Measurements from ENCODE around the gene MAP7D2. TPM values are rescaled to one million over a fixed set of nuclear protein-coding genes. Genes with fewer than 3 reads are reported as not detected.

Gene MAP7D2
- total RNA-seq, 1 experiment from 2014 or later, result 0.91 TPM

DNA sequence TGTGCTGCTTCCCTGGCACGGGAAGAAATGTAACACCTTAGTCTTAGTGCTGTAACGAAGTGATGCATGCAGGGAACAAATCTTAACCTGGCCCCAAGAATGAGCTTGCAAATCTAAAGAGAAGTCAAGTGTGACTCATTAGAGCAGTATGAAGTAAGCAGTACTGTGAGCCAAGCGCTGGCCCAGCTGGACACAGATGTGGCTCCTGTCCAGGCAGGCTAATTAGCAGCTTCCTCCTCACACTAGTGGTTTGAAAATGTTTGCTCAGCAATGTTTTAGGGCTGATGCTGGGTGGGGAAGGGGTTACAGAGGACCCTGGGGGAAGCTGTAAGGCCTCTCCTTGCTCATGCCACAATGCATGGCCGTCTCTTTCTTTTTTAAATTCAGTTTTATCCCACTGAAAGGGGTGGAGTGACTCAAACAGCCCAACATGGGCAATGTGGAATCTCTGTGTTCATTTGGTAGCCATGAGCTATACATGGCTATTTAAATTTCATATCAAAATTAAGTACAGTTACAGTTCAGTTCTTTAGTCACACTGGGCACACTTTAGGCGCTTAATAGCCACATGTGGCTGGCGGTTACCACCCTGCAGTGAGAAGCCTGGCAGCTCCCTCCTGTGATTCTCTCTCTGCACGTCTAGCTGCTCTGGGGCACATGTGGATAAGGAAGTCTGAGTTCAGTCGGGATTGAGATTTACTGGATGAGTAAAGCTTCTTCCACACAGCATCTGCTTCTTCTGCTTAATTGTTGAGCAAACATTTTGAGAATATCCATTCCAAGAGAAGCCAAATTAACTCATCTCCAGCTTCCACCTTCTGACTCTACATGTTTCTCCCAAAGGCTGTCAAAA, 48.8 kb downstream of the MAP7D2 start:
- Histone ChIP-seq H3K4me3 (ENCODE audit: low read length) (peak overlapping the region; percentile 33; the same call in 1 of the 2 replicates), H3K4me2 (ENCODE audit: low read length) (peak overlapping the region; percentile 68), H3K4me1 (ENCODE audit: insufficient read depth, low read length) (peaks cover 10% of the 10 kb centered on the region), H3K9me2 (replicated peaks; ENCODE audit: low read length) (no peaks in the 10 kb centered on the region), H4K20me1 (ENCODE audit: low read length) (no peaks in the 10 kb centered on the region), H3K27me3 (ENCODE audit: low read length) (no peaks in the 10 kb centered on the region), H3K79me2 (ENCODE audit: low read length) (no peaks in the 10 kb centered on the region), H2AFZ (ENCODE audit: low read length) (peak overlapping the region; percentile 40), H3F3A (ENCODE audit: low read length, unreplicated experiment) (no peaks in the 10 kb centered on the region), H3K9ac (ENCODE audit: low read length) (no peak overlapping the region), H3K9me3 (ENCODE audit: low read length) (no peaks in the 10 kb centered on the region), H3K36me3 (ENCODE audit: low read depth, low read length) (no peaks in the 10 kb centered on the region), H3K27ac (ENCODE audit: low read length) (no peak overlapping the region)
- TF ChIP-seq EZH2 (IDR thresholded peaks at IDR 0.05; ENCODE audit: low read length, unreplicated experiment), result no peak
- no peak for TF ChIP-seq EZH2phosphoT487 (IDR thresholded peaks at IDR 0.05; ENCODE audit: borderline replicate concordance, low read length)
- TF ChIP-seq, protein P1, sequence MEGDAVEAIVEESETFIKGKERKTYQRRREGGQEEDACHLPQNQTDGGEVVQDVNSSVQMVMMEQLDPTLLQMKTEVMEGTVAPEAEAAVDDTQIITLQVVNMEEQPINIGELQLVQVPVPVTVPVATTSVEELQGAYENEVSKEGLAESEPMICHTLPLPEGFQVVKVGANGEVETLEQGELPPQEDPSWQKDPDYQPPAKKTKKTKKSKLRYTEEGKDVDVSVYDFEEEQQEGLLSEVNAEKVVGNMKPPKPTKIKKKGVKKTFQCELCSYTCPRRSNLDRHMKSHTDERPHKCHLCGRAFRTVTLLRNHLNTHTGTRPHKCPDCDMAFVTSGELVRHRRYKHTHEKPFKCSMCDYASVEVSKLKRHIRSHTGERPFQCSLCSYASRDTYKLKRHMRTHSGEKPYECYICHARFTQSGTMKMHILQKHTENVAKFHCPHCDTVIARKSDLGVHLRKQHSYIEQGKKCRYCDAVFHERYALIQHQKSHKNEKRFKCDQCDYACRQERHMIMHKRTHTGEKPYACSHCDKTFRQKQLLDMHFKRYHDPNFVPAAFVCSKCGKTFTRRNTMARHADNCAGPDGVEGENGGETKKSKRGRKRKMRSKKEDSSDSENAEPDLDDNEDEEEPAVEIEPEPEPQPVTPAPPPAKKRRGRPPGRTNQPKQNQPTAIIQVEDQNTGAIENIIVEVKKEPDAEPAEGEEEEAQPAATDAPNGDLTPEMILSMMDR (conservative IDR thresholded peaks at IDR 0.05; ENCODE audit: low read depth, low read length), result no peak
- BruUV-seq (replicated peaks), result no TSS peak
- DNase-seq (peak; percentile 74), ATAC-seq (peak; percentile 94)
- ChIA-PET CTCF (interaction anchor here (0.5 to 1.3 kb wide), 7 partner anchors 21 to 702 kb away, joined by 3 to 26 read pairs (median 5); no protein-coding TSS in a partner anchor), POLR2A (ENCODE audit: unreplicated experiment) (interaction anchor here (0.5 to 0.7 kb wide), 2 partner anchors 157 to 163 kb away, joined by 4 to 8 read pairs; no protein-coding TSS in a partner anchor)
- intact Hi-C loops (cut with micrococcal nuclease), result loop anchor here (1.0 kb wide), 2 partner anchors 77 to 164 kb away; partner anchors contain the start of gene BCLAF3

- Histone ChIP-seq H3K36me3 (ENCODE audit: low read depth, low read length) (no peaks in the 10 kb centered on the region), H3K9ac (ENCODE audit: low read length) (no peak overlapping the region), H2AFZ (ENCODE audit: low read length) (peak overlapping the region; percentile 76), H3K4me2 (ENCODE audit: low read length) (peak overlapping the region; percentile 68), H3K9me3 (ENCODE audit: low read length) (no peaks in the 10 kb centered on the region), H3K79me2 (ENCODE audit: low read length) (no peaks in the 10 kb centered on the region), H3F3A (ENCODE audit: low read length, unreplicated experiment) (no peaks in the 10 kb centered on the region), H3K4me3 (ENCODE audit: low read length) (peak overlapping the region; percentile 33; the same call in 1 of the 2 replicates), H3K27me3 (ENCODE audit: low read length) (no peaks in the 10 kb centered on the region), H4K20me1 (ENCODE audit: low read length) (no peaks in the 10 kb centered on the region), H3K9me2 (replicated peaks; ENCODE audit: low read length) (no peaks in the 10 kb centered on the region), H3K4me1 (ENCODE audit: insufficient read depth, low read length) (peaks cover 13% of the 10 kb centered on the region), H3K27ac (ENCODE audit: low read length) (no peak overlapping the region)
- DNase-seq (peak; percentile 73), ATAC-seq (peak; percentile 77)
- ChIA-PET CTCF (interaction anchor here (0.6 to 1.3 kb wide), 5 partner anchors 10 to 701 kb away, joined by 3 to 26 read pairs (median 4); no protein-coding TSS in a partner anchor), POLR2A (ENCODE audit: unreplicated experiment) (no interaction called here)
- intact Hi-C loops (cut with micrococcal nuclease), result loop anchor here (1.0 kb wide), 2 partner anchors 76 to 163 kb away; partner anchors contain the start of gene BCLAF3
- BruUV-seq (replicated peaks), result no TSS peak
- TF ChIP-seq, protein P1 (conservative IDR thresholded peaks at IDR 0.05; ENCODE audit: low read depth, low read length), result peak; percentile 85
- TF ChIP-seq EZH2phosphoT487 (IDR thresholded peaks at IDR 0.05; ENCODE audit: borderline replicate concordance, low read length), result no peak
Measured at GRCh38 chrX:20066968-20067708, 49.6 kb downstream of the MAP7D2 start.
